SK-MEL-5 (cell line): Measurements from ENCODE around the gene BCAS3. TPM values are rescaled to one million over a fixed set of nuclear protein-coding genes. Genes with fewer than 3 reads are reported as not detected.

Source experiments
- DNase-seq: peaks from one replicate; pipeline ENCODE4 v3.0.0-alpha.2; 2016; ENCODE audit warnings: low read depth, low spot score
- in situ Hi-C: cut with HindIII; loops from 2 replicates; pipeline ENCODE4 v1.10.0; 2016; ENCODE audit warnings: low sequenced_read_pairs, high pct_unique_total_duplicates, low pct_unique_long_range_greater_than_20kb
- total RNA-seq: library from RNA; depleted of rRNA; stranded (reverse); fragments of >200 nt; shearing (Covaris generic); gene quantifications from 2 replicates; pipeline ENCODE4 v1.2.3, GENCODE V29; 2014

The BCAS3 gene
- total RNA-seq, 1 experiment from 2014 or later, result 31.6 TPM

DNA sequence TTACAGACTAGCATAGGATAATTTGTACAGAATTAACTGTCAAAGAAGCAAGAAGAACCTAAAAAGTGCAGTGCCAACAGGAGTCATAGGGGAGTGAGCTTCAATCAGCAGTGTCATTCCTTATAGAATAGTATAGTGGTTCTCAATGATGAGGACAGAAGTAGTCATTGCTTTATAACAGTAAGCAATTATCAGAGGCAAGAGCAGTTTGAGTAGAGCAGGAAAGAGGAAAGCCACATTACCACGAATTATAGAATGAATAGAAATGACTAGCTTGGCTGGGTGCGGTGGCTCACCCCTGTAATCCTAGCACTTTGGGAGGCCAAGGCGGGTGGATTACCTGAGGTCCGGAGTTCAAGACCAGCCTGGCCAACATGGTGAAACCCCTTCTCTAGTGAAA, 512.3 kb downstream of the BCAS3 start:
- in situ Hi-C loops, result no loop called here

GRCh38 chr17:61196302-61196704, 518.7 kb downstream of the BCAS3 start:
- in situ Hi-C loops, result no loop called here

More for the DNA sequence above, 512.3 kb downstream of the BCAS3 start:
- no peak for DNase-seq

GRCh38 chr17:61196799-61197198, 519.1 kb downstream of the BCAS3 start:
- in situ Hi-C loops, result no loop called here
- no peak for DNase-seq

More at GRCh38 chr17:61196302-61196704, 518.7 kb downstream of the BCAS3 start:
- no peak for DNase-seq

- DNase-seq, result no peak
- in situ Hi-C loops, result no loop called here
Observed at GRCh38 chr17:61199431-61200338, 522.0 kb downstream of the BCAS3 start.

GRCh38 chr17:61200339-61200715, 522.7 kb downstream of the BCAS3 start:
- in situ Hi-C loops, result no loop called here
- DNase-seq, result no peak

DNA sequence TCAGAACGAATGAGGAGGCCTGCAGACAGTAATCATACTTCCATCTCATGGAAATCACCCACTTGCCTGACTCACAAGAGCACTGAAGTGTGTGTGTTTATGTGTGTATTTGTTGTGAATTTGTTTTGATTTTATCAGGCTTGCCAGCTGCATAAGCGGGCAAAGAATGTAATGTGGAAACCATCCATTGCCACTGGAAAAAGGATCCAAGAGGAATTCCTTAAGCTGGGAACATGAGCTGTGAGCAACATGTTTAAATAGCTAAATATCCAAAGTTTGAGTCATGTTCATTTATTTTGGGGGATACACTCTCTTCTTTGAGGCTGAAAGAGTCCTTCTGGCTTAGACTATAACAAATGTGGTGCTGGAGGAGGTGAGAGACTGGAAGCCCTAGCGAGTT, 523.6 kb downstream of the BCAS3 start:
- DNase-seq, result no peak
- in situ Hi-C loops, result no loop called here

GRCh38 chr17:61202564-61202963, 524.9 kb downstream of the BCAS3 start:
- DNase-seq, result no peak
- in situ Hi-C loops, result no loop called here

- no peak for DNase-seq
- in situ Hi-C loops, result no loop called here
Observed at GRCh38 chr17:61203671-61204131, 526.0 kb downstream of the BCAS3 start.

DNA sequence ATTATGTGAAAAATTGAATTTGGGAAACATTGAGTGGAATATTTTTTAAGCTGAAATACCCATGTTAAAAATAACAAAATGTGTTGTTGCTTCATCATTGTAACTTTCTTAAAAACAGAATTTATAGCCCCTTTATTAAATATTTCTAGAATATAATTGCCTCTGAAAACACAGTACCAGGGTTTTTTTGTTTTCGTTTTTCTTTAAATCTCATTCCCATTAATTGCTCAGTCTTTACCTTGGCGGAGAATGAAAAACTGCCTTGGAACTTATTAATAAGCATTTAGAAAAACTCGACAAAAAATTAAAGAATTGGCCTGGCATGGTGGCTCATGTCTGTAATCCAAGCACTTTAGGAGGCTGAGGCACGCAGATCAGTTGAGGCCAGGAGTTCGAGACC, 526.8 kb downstream of the BCAS3 start:
- in situ Hi-C loops, result no loop called here
- DNase-seq, result no peak

DNA sequence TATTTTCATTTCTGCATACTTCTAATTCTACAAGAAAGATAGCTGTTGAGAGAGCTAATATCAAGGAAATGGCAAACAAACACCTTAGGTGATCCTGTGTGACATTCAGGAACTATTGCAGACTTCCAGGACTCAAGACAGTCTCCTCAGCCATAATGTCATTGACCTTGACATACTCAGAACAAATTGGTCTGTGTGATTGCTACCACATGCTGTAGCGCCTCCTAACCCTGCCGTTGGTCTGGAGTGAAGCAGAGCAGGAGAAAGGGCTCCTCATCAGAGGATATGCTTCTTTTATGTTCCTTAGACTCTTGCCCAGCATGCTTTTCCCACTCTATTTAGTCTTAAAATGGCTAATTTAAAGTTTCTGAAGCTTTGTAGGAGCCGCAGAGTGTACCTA, 527.8 kb downstream of the BCAS3 start:
- in situ Hi-C loops, result no loop called here
- peak; percentile 86 for DNase-seq

GRCh38 chr17:61205931-61206330, 528.3 kb downstream of the BCAS3 start:
- peak; percentile 96 for DNase-seq
- in situ Hi-C loops, result no loop called here

GRCh38 chr17:61206922-61207321, 529.3 kb downstream of the BCAS3 start:
- in situ Hi-C loops, result no loop called here

DNA sequence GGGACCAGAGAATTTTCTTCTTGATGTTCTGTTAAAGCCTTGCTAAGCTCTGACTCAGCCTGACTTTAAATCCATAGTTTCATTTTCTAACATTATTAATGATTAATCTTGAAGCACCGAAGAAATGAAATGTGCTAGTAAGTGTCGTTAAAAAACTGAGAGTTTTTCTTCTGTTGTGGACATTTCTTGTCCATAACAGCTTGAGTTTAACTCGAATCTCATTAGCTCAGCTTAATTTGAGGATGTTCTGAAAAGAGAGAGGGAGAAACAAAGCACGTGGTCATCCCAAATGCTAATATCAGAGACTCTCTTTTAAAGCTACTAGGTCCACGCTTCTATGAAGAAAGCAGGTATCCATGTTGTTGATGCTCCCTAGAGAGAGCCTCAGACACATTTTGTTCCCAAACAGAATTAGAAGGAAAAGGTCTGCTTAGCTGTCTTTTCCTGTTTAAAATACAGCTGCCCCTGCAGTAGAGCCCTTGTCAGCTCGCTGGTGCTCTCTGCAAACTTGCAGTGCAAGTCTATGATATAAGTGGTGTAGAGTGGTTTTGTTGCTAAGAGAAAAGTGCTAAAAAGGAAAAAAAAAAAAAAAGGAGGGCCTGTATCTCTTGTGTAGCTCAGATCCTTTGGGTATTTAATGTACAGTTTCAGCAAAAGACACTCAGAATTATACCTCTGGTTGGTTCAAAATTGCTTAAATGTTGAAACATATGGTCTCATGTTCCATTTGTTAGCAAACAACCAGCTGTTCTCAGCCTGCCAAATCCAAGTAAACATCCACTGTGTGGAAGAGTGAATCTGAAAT, 530.9 kb downstream of the BCAS3 start:
- DNase-seq, result peak; percentile 37
- in situ Hi-C loops, result no loop called here

More at GRCh38 chr17:61206922-61207321, 529.3 kb downstream of the BCAS3 start:
- no peak for DNase-seq

DNA sequence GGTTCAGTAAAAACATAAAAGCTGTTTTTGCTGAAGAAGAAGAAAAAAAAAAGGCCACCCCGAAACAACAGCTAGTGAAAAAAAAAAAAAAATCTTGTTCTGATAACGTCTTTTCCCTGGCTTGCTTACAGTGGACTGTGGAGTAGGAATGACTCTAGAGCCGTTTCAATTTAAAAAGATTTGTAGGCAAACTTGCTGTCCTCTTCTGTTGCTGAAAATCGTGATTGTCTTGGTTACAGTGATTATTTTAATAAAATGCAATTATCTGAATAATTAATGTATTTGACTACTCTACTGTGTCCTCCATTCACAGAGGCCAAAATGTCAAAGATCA, 531.4 kb downstream of the BCAS3 start:
- in situ Hi-C loops, result no loop called here
- DNase-seq, result no peak

- DNase-seq, result peak; percentile 100
- in situ Hi-C loops, result no loop called here
Observed at GRCh38 chr17:61209525-61209924, 531.9 kb downstream of the BCAS3 start.

- in situ Hi-C loops, result no loop called here
Observed at GRCh38 chr17:61211236-61211635, 533.6 kb downstream of the BCAS3 start.

DNA sequence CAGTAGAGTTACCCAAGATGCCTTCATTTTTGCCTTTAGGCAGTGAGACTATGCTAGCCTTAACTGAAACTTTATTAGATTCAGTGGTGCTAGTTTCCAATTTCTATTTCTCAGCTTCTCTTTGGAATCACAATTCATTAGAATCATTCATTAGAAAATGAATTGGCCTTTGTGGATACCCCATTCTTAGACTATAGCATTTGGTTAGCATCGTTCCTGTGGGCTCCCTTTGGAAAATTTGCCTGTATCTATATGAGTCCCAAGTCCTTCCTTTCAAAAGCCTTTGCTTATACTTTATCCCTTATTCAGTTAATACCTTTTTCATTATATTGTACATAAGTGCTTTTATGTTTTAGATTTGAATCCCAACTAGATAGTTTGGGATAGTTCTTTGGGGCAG, 535.0 kb downstream of the BCAS3 start:
- in situ Hi-C loops, result no loop called here
- no peak for DNase-seq

More at GRCh38 chr17:61211236-61211635, 533.6 kb downstream of the BCAS3 start:
- no peak for DNase-seq

- in situ Hi-C loops, result no loop called here
- no peak for DNase-seq
Observed at GRCh38 chr17:61214753-61215152, 537.1 kb downstream of the BCAS3 start.
